Fibroblast of lung (primary cell): Measurements from ENCODE around the gene AK5.

Experiments used
- EZH2 ChIP-seq: IDR thresholded peaks from 2 replicates; pipeline ENCODE4 v1.5.1; 2012; ENCODE audit warnings: low read length, control low read depth, mild to moderate bottlenecking; ENCODE audit errors: missing control alignments
- TF ChIP-seq, protein P1 (sequence below), 2 donors: IDR thresholded peaks in 1 of 2; conservative IDR thresholded peaks in 1 of 2; 1 replicate in 1 of 2; 2 replicates in 1 of 2; pipeline ENCODE4 v1.5.1; 2011 to 2012; ENCODE audit warnings: low read length in 2 of 2, control low read depth in 1 of 2, inconsistent platforms in 1 of 2, low read depth in 1 of 2, mild to moderate bottlenecking in 1 of 2

DNA sequence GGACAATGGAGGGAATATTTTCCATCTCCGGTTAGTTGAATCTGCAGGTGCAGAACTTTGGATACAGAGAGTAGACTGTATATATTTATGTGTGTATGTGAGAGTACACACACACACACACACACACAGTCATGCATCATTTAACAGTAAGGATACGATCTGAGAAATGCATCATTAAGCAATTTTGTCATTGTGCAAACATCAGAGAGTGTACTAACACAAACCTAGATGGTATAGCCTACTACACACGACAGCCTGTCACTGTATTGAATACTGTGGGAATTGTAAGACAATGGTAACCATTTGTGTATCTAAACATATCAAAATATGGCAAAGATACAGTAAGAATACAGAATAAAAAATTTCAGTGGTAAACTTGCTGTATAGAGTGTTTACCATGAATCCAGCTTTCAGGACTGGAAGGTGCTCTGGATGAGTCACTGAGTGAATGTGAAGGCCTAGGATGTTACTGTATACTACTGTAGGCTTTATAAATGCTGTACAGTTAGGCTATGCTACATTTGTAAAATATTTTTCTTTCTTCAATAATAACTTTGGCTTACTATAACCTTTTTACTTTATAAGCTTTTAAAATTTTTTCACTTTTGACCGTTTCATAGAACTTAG is 262.1 kb downstream of the AK5 start:
- TF ChIP-seq, protein P1, sequence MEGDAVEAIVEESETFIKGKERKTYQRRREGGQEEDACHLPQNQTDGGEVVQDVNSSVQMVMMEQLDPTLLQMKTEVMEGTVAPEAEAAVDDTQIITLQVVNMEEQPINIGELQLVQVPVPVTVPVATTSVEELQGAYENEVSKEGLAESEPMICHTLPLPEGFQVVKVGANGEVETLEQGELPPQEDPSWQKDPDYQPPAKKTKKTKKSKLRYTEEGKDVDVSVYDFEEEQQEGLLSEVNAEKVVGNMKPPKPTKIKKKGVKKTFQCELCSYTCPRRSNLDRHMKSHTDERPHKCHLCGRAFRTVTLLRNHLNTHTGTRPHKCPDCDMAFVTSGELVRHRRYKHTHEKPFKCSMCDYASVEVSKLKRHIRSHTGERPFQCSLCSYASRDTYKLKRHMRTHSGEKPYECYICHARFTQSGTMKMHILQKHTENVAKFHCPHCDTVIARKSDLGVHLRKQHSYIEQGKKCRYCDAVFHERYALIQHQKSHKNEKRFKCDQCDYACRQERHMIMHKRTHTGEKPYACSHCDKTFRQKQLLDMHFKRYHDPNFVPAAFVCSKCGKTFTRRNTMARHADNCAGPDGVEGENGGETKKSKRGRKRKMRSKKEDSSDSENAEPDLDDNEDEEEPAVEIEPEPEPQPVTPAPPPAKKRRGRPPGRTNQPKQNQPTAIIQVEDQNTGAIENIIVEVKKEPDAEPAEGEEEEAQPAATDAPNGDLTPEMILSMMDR (conservative IDR thresholded peaks at IDR 0.05 in 1 of 2, IDR thresholded peaks at IDR 0.05 in 1 of 2; ENCODE audit: low read depth in 1 of 2, low read length in 2 of 2): no peak
- TF ChIP-seq EZH2: no peak
